A673 (cell line): ENCODE data around the gene LUZP1. TPM values are rescaled to one million over a fixed set of nuclear protein-coding genes. Genes with fewer than 3 reads are reported as not detected.

ENCODE experiments used
- BruUV-seq: library from RNA; stranded (reverse); fragments of 400-500 nt; replicated peaks from 2 replicates; lab custom pipeline; 2021; lab: Mats Ljungman, UMichigan
- CTCF ChIA-PET: fragments of 300-600 bp; sonication (Branson Sonifier 250); formaldehyde crosslinking; loops from one replicate; lab custom pipeline; 2022; ENCODE audit warnings: antibody characterized with exemption; lab: Charles Lee
- POLR2A ChIA-PET: fragments of 300-600 bp; sonication (Branson Sonifier 250); formaldehyde crosslinking; loops from one replicate; lab custom pipeline; 2022; ENCODE audit warnings: antibody characterized with exemption; ENCODE audit not compliant: low non-redundant PET; lab: Charles Lee
- DNase-seq: peaks from one replicate; pipeline ENCODE4 v3.0.0-alpha.2; 2015; ENCODE audit warnings: low spot score
- H3K27ac ChIP-seq: fragments of 200-600 bp; sonication (generic); 2 replicates; pipeline ENCODE4 v1.5.1; 2016; ENCODE audit warnings: mixed run types, low read depth, mild to moderate bottlenecking, mixed read lengths, antibody characterized with exemption, low read length; ENCODE audit not compliant: poor library complexity, severe bottlenecking
- H3K27me3 ChIP-seq: fragments of 200-600 bp; sonication (generic); replicated peaks from 2 replicates; pipeline ENCODE4 v1.6.1; 2017; ENCODE audit warnings: mixed run types, low read depth, mild to moderate bottlenecking, mixed read lengths, antibody characterized with exemption, low read length; ENCODE audit not compliant: insufficient read depth, poor library complexity
- H3K36me3 ChIP-seq: fragments of 200-600 bp; sonication (generic); 2 replicates; pipeline ENCODE4 v1.6.1; 2016; ENCODE audit warnings: mixed run types, mild to moderate bottlenecking, mixed read lengths, antibody characterized with exemption, low read length; ENCODE audit not compliant: insufficient read depth, poor library complexity, severe bottlenecking
- H3K4me1 ChIP-seq: fragments of 200-600 bp; sonication (generic); 2 replicates; pipeline ENCODE4 v1.6.1; 2017; ENCODE audit warnings: mixed run types, mild to moderate bottlenecking, mixed read lengths, antibody characterized with exemption, low read length; ENCODE audit not compliant: insufficient read depth, poor library complexity, severe bottlenecking
- H3K4me3 ChIP-seq: fragments of 200-600 bp; sonication (generic); 2 replicates; pipeline ENCODE4 v1.5.1; 2016; ENCODE audit warnings: low read depth, mixed run types, mild to moderate bottlenecking, mixed read lengths, low read length; ENCODE audit not compliant: poor library complexity, severe bottlenecking
- H3K9me3 ChIP-seq: fragments of 200-600 bp; sonication (generic); 2 replicates; pipeline ENCODE4 v1.6.1; 2016; ENCODE audit warnings: mixed run types, low read depth, mild to moderate bottlenecking, mixed read lengths, antibody characterized with exemption, low read length; ENCODE audit not compliant: poor library complexity, severe bottlenecking
- CTCF ChIP-seq: fragments of 300-800, 200-600 bp; sonication (generic); conservative IDR thresholded peaks from 2 replicates; pipeline ENCODE4 v1.5.1; 2017; ENCODE audit warnings: low read depth, mild to moderate bottlenecking, antibody characterized with exemption, low read length, moderate library complexity, mixed read lengths
- EZH2 ChIP-seq: fragments of 200-600 bp; sonication (generic); IDR thresholded peaks from 2 replicates; pipeline ENCODE4 v1.6.1; 2017; ENCODE audit warnings: borderline replicate concordance, low read depth, mild to moderate bottlenecking, mixed read lengths, antibody characterized with exemption, low read length; ENCODE audit not compliant: poor library complexity, severe bottlenecking
- intact Hi-C: fragments of 100-400 bp; cut with micrococcal nuclease; formaldehyde crosslinking; loops from one replicate; pipeline ENCODE4 v1.10.0; 2022; ENCODE audit not compliant: unreplicated experiment
- total RNA-seq: library from RNA; stranded (reverse); gene quantifications from 2 replicates; pipeline ENCODE4 v1.2.3, GENCODE V29; 2021

Gene LUZP1
- total RNA-seq, 1 experiment from 2014 or later = 34.9 TPM

- Histone ChIP-seq H3K9me3 (no peaks in the 10 kb centered on the region), H3K4me3 (no peak overlapping the region), H3K27me3 (no peaks in the 10 kb centered on the region), H3K4me1 (peaks cover 33% of the 10 kb centered on the region), H3K36me3 (no peaks in the 10 kb centered on the region), H3K27ac (no peak overlapping the region)
- ChIA-PET CTCF (no interaction called here), POLR2A (no interaction called here)
- no TSS peak for BruUV-seq
- no peak for DNase-seq
- intact Hi-C loops = no loop called here
- TF ChIP-seq EZH2 = no peak
- TF ChIP-seq CTCF = no peak
Measured at GRCh38 chr1:23118407-23118806, 50.2 kb downstream of the LUZP1 start.

- no peak overlapping the region for H3K4me3 ChIP-seq
- POLR2A ChIA-PET = interaction anchor here (0.6 kb wide), 1 partner anchor 183 kb away, joined by 3 read pairs; no protein-coding TSS in a partner anchor
- no peaks in the 10 kb centered on the region for H3K9me3 ChIP-seq
- no peaks in the 10 kb centered on the region for H3K36me3 ChIP-seq
- H3K4me1 ChIP-seq = peaks cover 22% of the 10 kb centered on the region
- no peak for DNase-seq
- BruUV-seq = no TSS peak
- H3K27ac ChIP-seq = no peak overlapping the region
- intact Hi-C loops = no loop called here
- CTCF ChIA-PET = no interaction called here
- H3K27me3 ChIP-seq = no peaks in the 10 kb centered on the region
- TF ChIP-seq CTCF (no peak), EZH2 (no peak)
Measured at GRCh38 chr1:23116921-23117699, 51.5 kb downstream of the LUZP1 start.

- TF ChIP-seq EZH2 (no peak), CTCF (no peak)
- Histone ChIP-seq H3K27me3 (no peaks in the 10 kb centered on the region), H3K27ac (no peak overlapping the region), H3K36me3 (no peaks in the 10 kb centered on the region), H3K9me3 (no peaks in the 10 kb centered on the region), H3K4me1 (peaks cover 20% of the 10 kb centered on the region), H3K4me3 (no peak overlapping the region)
- intact Hi-C loops = no loop called here
- CTCF ChIA-PET = no interaction called here
- BruUV-seq = no TSS peak
- POLR2A ChIA-PET = no interaction called here
- no peak for DNase-seq
Measured at GRCh38 chr1:23116216-23116836, 52.3 kb downstream of the LUZP1 start.
